Endothelial cell of umbilical vein (primary cell): ENCODE results near the gene CBLB.

Experiments
- GATA2 ChIP-seq: IDR thresholded peaks from 2 replicates; pipeline ENCODE4 v1.7.0; 2011; ENCODE audit warnings: low read depth, mild to moderate bottlenecking, moderate library complexity, mixed read lengths, low read length; ENCODE audit not compliant: insufficient read length, insufficient read depth
- POLR2A ChIP-seq: IDR thresholded peaks from 2 replicates; pipeline ENCODE4 v1.6.1; 2012; ENCODE audit warnings: low read depth, mild to moderate bottlenecking, control low read depth, low read length
- POLR2AphosphoS5 ChIP-seq: IDR thresholded peaks from 2 replicates; pipeline ENCODE4 v1.6.1; 2012; ENCODE audit warnings: low read depth, mild to moderate bottlenecking, control low read depth, low read length, moderate library complexity; ENCODE audit not compliant: insufficient read depth
- TF ChIP-seq, protein P1 (sequence below), 2 donors: IDR thresholded peaks; 1 replicate in 1 of 2; 2 replicates in 1 of 2; pipeline ENCODE4 v1.5.1; 2011; ENCODE audit warnings: low read length in 2 of 2, mild to moderate bottlenecking in 2 of 2, moderate library complexity in 2 of 2, control low read depth in 1 of 2, inconsistent platforms in 1 of 2, low read depth in 1 of 2; ENCODE audit not compliant: insufficient read depth in 1 of 2; ENCODE audit errors: extremely low read depth in 1 of 2

DNA sequence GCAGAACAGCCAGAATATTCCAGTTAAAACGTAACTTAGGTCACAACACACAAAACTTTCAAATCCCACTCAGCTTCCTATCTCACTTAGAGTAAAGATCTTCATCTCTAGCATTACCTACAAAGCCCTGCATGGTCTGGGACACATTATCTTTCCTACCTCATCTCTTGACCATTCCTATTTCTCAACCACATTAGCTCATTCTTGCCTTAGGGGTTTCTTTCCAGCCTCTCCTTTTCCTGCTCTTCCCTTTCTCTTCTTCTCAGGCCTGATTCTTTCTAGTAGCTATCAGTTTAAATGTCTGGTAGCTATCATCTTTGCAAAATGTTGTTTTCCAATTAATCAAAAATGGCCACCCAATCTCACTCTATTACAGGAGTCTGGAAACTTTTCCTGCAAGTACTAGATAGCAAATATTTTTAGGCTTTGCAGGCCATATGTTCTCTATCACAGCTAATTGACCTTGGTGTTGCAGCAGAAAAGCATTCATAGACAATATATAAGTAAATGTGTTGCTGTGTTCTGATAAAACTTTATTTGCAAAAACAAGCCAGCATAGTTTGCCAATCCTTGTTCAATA is 15.1 kb upstream of the CBLB start:
- TF ChIP-seq POLR2AphosphoS5, result no peak
- TF ChIP-seq POLR2A, result no peak
- TF ChIP-seq, protein P1, sequence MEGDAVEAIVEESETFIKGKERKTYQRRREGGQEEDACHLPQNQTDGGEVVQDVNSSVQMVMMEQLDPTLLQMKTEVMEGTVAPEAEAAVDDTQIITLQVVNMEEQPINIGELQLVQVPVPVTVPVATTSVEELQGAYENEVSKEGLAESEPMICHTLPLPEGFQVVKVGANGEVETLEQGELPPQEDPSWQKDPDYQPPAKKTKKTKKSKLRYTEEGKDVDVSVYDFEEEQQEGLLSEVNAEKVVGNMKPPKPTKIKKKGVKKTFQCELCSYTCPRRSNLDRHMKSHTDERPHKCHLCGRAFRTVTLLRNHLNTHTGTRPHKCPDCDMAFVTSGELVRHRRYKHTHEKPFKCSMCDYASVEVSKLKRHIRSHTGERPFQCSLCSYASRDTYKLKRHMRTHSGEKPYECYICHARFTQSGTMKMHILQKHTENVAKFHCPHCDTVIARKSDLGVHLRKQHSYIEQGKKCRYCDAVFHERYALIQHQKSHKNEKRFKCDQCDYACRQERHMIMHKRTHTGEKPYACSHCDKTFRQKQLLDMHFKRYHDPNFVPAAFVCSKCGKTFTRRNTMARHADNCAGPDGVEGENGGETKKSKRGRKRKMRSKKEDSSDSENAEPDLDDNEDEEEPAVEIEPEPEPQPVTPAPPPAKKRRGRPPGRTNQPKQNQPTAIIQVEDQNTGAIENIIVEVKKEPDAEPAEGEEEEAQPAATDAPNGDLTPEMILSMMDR (IDR thresholded peaks at IDR 0.05; ENCODE audit: extremely low read depth in 1 of 2, insufficient read depth in 1 of 2, low read depth in 1 of 2, low read length in 2 of 2), result no peak
- TF ChIP-seq GATA2, result no peak
